GM18870 (cell line): Measurements from ENCODE around the gene OMP.

Experiments used
- ATAC-seq: cut with Tn5 transposase; IDR thresholded peaks from one replicate; pipeline ENCODE4 v1.9.1; 2021; ENCODE audit warnings: moderate library complexity; ENCODE audit not compliant: unreplicated experiment

Gene OMP

DNA sequence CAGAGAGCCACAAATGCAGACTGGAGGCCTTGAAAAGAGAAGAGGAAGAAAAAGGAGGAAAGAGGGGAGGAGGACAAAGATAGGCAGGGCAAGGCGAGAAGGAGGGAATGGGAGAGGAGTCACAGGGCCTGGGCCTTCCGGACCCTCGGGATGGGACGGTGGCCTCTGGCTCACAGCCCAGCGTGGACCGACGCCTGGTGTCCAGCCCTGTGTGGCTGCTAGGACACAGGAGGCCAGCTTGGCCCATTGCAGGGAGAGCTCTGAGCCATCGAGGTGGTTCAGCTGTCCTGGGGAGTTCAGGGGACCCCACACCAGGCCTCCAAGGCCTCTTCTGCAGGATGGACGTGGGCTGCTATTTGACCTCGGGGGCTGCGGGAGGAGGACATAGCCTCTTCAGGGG, 34.8 kb downstream of the OMP start:
- ATAC-seq: no peak

DNA sequence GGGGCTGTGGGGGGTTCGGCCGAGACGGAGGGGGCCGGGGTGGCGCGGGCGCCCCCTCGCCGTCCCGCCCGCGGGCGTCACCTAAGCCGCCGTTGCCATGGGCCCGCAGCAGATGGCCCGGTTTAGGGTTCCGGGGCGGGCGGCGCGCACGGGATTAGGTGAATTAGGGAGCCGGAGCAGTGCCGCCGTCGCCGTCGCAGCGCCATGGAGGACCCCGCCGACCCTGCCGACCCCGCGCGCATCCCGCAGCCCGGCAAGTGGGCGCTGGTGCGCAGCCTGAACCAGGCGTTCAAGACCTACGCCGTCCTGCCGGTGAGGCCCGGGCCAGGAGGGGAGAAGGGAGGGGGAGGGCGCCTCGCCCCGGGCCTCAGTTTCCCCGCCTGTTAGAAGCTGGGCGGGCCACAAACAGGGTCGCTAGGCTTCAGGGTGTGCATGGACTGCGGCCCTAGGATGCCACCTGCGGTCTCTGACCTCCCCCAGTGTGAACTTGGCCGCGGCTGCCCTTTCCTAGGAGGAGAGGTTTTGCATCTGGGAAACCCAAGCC, 35.5 kb downstream of the OMP start:
- no peak for ATAC-seq

DNA sequence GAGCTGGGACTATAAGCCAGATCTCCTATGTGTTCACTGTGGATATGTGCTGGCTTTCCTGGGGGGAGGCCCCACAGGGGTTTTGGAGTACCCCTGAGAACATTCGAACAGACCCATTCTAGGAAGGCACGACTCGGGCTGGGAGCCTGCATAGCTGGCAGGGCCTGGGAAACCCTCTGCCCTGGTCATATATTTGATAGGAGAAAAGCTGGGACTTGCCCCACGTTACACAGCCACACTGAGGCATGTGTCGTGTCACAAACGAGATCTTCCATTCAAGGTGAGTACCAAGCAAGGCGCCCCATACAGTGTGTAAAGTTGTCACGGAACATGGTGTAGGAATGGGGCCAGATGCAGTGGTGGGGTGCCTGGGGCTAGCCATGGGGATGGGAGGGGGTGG, 36.6 kb downstream of the OMP start:
- ATAC-seq: no peak

- ATAC-seq: no peak
These were observed 37.7 kb downstream of the OMP start for GRCh38 chr11:77140231-77140851.

GRCh38 chr11:77141034-77141433, 38.4 kb downstream of the OMP start:
- ATAC-seq: no peak

GRCh38 chr11:77141475-77141874, 38.8 kb downstream of the OMP start:
- ATAC-seq: no peak

DNA sequence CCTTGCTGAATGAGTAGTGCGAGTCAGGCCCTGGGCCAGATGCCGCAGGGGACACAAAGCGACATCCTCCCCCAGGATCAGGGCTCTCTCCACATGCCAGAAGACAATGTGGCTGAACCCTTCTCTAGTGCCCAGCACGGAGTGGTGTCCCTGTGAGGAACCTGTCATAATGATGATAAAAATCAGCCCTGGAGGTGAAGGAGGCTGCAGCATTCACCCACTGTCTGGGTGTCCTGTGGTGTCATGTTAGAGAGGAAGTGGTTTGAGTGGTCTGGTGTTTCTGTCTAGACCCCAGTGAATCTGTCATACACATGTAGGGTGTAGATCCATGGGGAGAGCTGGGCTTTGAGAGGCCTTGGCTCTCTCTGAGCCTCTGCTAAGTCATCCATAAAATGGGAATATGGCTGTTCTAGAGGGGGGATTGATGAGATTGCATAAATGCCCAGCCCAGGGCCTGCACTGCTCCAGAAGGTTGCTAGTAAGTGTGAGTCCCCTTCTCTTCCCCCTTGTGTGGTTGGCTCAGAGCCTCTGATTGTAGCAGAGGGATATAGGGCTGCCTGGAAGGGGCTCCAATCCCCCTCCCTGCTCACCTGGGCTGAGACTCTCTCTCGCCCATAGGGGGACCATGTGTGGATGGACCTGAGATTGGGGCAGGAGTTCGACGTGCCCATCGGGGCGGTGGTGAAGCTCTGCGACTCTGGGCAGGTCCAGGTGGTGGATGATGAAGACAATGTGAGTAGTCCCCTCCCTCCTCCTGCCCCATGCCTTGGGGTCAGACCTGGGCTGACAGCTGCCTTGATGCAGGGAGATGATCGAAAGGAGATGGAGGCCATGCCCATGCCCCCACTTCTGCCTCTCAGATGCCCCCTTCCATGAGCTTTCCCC, 39.7 kb downstream of the OMP start:
- ATAC-seq: no peak

DNA sequence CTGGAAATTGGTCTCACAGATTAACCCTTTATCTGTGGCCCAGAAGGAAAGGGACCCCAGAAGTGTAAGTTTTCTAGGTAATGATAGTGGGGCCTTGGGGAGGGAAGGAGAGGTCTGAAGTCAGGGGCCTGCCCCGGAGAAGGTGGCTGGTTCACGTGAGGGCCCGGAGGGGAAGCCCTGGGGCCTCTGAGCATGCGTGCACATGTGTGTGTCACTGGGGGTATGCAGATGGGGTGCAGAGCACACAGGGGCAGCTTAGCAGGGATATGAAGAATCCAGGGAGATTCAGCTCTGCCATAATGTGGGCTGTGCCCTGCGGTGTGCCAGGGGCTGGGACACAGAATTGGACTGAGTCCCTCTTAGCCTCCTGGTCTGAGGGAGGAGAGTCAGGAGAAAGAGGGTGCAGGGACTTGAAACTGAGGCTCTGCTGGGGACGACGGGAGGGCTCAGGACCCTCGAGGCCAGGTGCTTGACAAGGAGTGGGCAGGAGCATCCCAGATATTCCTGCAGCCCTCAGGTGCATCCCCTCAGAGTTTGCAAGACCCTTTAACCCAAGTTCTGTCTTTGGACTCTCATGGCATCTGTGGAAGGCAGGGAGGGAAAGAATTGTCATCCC, 40.9 kb downstream of the OMP start:
- no peak for ATAC-seq

DNA sequence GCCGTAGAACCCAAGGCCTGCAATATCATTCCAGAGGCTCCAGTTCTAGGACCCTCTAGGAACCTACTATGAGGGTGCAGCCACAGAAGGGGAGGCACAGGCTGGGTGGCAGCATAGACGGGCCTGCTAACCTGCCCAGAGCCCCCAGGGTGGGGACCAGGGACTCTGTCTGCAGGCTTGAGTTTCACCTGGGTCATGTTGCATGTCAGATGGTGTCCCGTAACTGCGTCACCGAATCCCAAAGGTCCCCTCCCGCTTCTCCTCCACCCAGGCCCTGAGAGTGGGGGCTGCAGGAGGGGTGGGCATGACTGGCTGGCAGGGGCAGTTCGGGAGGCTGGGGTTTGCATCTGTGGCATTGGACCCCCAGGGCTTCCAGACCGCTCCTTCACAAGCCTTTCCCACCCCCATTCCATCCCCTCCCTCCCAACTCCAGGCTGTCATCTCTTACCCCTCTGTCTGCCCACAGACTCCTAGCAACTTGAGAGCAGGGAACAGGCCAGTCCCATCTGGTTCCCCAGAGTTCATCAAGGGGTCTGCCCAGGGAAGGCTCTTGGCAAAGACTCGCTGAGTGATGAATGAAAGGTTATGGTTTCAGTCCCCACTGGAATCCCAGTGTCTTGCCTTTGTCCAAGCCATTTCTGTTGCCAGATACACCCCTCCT, 41.7 kb downstream of the OMP start:
- ATAC-seq: no peak

- ATAC-seq: no peak
These were observed 42.3 kb downstream of the OMP start for GRCh38 chr11:77144857-77145428.

GRCh38 chr11:77146261-77147035, 43.8 kb downstream of the OMP start:
- ATAC-seq: no peak

GRCh38 chr11:77147036-77147315, 44.3 kb downstream of the OMP start:
- no peak for ATAC-seq

DNA sequence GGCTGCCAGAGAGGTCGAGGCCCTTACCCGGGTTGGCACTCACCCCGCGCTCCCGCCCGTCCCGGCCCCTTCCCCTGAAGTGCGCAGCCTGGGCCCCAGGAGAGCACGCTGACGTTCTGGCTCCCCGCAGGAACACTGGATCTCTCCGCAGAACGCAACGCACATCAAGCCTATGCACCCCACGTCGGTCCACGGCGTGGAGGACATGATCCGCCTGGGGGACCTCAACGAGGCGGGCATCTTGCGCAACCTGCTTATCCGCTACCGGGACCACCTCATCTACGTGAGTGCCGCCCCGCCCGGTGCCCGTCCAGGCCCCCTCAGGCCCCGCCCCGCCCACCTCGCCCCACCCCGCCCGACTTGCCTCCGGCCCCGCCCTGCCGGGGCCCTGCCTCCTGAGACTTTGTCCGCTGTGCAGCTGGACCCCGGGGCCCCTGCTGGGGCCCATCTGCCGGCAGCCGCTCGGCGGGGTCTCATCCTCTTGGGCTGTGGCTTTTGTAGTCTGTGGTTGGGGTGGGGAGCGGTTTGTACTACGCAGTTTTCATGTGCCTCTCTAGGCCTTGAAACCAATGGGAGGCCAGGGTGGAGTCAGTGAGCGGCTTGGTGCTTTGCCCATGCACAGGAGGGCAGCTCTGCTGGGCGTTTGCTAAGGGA, 45.2 kb downstream of the OMP start:
- no peak for ATAC-seq

DNA sequence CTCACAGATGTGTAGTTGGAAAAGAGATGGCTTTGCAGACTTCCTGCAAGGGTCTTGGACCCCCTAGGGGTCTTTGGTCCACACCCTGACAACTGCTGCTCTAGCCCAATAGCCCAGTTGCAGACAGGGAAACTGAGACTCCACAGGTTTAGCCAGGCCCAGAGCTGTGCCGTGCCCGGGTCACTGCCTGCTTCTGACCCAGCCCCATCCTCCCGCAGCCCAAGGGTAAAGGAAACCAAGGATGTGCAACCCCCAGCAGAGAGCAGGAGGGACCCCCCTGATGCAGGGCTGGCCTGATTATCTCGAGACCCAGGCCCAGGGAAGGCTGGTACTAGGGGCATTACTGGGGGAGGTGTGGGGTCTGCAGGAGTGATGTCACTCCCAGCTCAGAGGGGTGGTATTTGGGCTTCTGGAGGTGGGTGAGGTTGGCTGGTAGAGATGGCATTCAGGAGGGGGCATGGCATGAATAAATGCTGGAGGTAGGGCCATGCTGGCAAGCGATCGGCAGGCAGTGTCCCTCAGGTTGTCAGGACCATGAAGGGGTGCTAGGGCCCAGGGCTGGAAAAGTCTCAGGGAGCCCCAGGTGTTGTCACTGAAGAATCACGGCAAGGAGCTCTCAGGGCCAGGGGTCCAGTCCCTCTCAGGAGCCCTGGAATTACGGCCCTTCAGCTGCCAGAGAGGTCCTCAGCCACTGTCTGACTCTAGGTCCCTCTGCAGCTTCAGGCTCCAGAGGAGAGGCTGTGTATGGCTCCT, 46.5 kb downstream of the OMP start:
- ATAC-seq: no peak

GRCh38 chr11:77149716-77150392, 47.2 kb downstream of the OMP start:
- no peak for ATAC-seq

DNA sequence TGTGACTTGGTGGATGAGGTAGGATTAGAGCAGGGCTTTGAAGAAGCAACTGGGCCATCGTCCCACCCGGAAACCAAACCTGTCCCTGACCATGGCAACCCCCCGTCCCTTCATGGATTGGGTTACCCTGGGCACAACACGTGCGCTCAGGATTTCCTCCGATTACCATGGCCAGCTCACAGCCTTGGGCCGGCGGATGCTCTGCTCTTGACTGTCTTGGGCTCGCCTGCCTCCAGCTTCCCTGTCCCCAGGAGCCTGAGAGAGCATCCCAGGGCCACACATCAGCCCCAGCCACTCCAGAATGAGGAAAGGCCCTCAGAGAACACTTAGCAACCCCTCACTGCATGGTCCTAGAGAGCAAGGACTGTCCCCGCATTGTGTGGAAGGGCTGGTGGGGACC, 48.2 kb downstream of the OMP start:
- ATAC-seq: no peak

DNA sequence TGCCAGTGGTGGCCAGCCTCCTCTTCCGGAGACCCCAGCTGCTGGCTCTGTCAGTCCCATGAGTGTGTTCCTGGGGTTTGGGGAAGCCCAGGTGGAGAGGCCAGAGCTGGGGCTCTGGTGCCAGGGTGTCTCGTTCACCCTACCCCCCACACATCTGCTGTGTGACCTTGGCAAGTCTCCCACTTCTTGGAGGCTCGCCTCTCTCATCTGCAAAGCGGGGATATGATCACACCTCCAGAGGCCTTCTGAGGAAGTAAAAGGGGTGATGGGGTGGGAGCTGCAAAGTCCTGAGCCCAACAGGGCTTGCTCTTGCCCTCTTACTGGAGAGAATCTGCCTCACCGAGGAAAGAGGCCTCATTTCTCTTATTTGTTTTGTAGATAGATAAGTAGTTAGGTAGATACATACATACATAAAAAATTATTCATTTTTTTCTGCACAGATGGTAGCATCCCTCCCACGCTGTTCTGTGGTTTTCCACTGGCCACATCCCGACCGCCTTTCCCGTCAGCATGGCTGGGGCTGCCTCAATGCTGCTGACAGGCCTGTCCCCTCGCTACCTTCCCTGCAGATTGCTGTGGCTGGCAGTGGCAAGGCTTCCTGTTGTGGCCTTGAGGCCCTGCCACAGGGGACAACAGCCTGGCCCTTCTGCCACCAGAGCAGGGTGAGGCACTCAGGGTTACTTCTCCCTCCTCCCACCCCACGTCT, 49.3 kb downstream of the OMP start:
- ATAC-seq: no peak

GRCh38 chr11:77152846-77153245, 50.2 kb downstream of the OMP start:
- ATAC-seq: no peak
